Peyer's patch (tissue), 4 donors: Measurements from ENCODE around the gene CGB3. TPM values are rescaled to one million over a fixed set of nuclear protein-coding genes. Genes with fewer than 3 reads are reported as not detected.
"Not testable (repeated sequence)": the region's sequence is repeated elsewhere in the genome, so short reads cannot be mapped to it uniquely, and the experiment has no call there.

ENCODE experiments used
- DNase-seq, 3 donors: peaks; one replicate each; pipeline ENCODE4 v3.0.0-alpha.2; 2017 to 2019
- H3K27ac ChIP-seq, 4 donors: fragments of 200-600 bp; sonication (generic); one replicate each; pipeline ENCODE4 v1.5.1; 2016 to 2019
- H3K27me3 ChIP-seq, 2 donors: fragments of 200-600 bp; sonication (generic); one replicate each; pipeline ENCODE4 v1.5.1; 2019
- H3K36me3 ChIP-seq, 3 donors: fragments of 200-600 bp; sonication (generic); one replicate each; pipeline ENCODE4 v1.5.1; 2016 to 2019
- H3K4me1 ChIP-seq, 4 donors: fragments of 200-600 bp; sonication (generic); one replicate each; pipeline ENCODE4 v1.5.1; 2016 to 2019
- H3K4me3 ChIP-seq, 4 donors: fragments of 200-600 bp; sonication (generic); 1 replicate in 3 of 4; 2 replicates in 1 of 4; pipeline ENCODE4 v1.5.1; 2016 to 2019; ENCODE audit warnings: mild to moderate bottlenecking in 1 of 4
- H3K9me3 ChIP-seq, 4 donors: fragments of 200-600 bp; sonication (generic); one replicate each; pipeline ENCODE4 v1.5.1; 2016 to 2019; ENCODE audit warnings: mild to moderate bottlenecking in 1 of 4
- CTCF ChIP-seq, 6 experiments: fragments of 450-650 bp in 4 of 6; fragments of 200-600 bp in 2 of 6; sonication (generic) in 1 of 6; IDR thresholded peaks; one replicate each; pipeline ENCODE4 v1.5.1; 2017 to 2019; ENCODE audit warnings: antibody characterized with exemption in 6 of 6, mild to moderate bottlenecking in 3 of 6, moderate library complexity in 1 of 6
- POLR2A ChIP-seq, 2 donors: fragments of 450-650 bp; IDR thresholded peaks; one replicate each; pipeline ENCODE4 v1.5.1; 2017; ENCODE audit warnings: antibody characterized with exemption in 2 of 2, mild to moderate bottlenecking in 2 of 2, moderate library complexity in 2 of 2
- total RNA-seq, 4 donors: library from RNA; depleted of rRNA; stranded (reverse); fragments of >200 nt; gene quantifications; one replicate each; pipeline ENCODE4 v1.1.0, GENCODE V29; 2016

Gene CGB3
- total RNA-seq, 4 donors from 2014 or later: not detected

GRCh38 chr19:49058562-49058961 lies 34.4 kb upstream of the CGB3 start:
- no peak overlapping the region for H3K27ac ChIP-seq
- no peaks in the 10 kb centered on the region for H3K9me3 ChIP-seq
- TF ChIP-seq CTCF (IDR thresholded peaks at IDR 0.05) (no peak), POLR2A (IDR thresholded peaks at IDR 0.05) (no peak)
- no peak overlapping the region for H3K4me3 ChIP-seq
- no peaks in the 10 kb centered on the region for H3K27me3 ChIP-seq
- DNase-seq: no peak
- peaks cover 0 to 19% (median 10%) of the 10 kb centered on the region in 4 donors for H3K4me1 ChIP-seq
- H3K36me3 ChIP-seq: no peaks in the 10 kb centered on the region

- Histone ChIP-seq H3K36me3 (no peaks in the 10 kb centered on the region), H3K27me3 (no peaks in the 10 kb centered on the region), H3K27ac (no peak within 1 kb of the TSS), H3K9me3 (no peaks in the 10 kb centered on the region), H3K4me3 (peak within 1 kb of the TSS; percentile 39 to 62 (median 60)), H3K4me1 (peaks cover 0 to 19% (median 10%) of the 10 kb centered on the region in 4 donors)
- peak; percentile 30 to 82 (median 81) for DNase-seq
- TF ChIP-seq CTCF (IDR thresholded peaks at IDR 0.05) (no peak), POLR2A (IDR thresholded peaks at IDR 0.05) (no peak)
These were observed 33.6 kb upstream of the CGB3 start, which contains the start of gene CGB7 for GRCh38 chr19:49057636-49058234. CGB7 (minus strand) TSS chr19:49057749; CDS start chr19:49055375, 2,374 bp downstream.

GRCh38 chr19:49056902-49057596 lies 32.9 kb upstream of the CGB3 start:
- not testable (repeated sequence) for H3K27me3 ChIP-seq, H3K9me3 ChIP-seq, DNase-seq, H3K36me3 ChIP-seq, H3K27ac ChIP-seq
- Histone ChIP-seq H3K4me3 (peak overlapping the region; percentile 39 to 62 (median 60)), H3K4me1 (peaks cover 0 to 19% (median 10%) of the 10 kb centered on the region in 4 donors)

GRCh38 chr19:49056101-49056901 lies 32.2 kb upstream of the CGB3 start:
- TF ChIP-seq POLR2A (IDR thresholded peaks at IDR 0.05) (no peak), CTCF (IDR thresholded peaks at IDR 0.05) (peak in 4 of 6 experiments; percentile 15 to 38 (median 28))
- Histone ChIP-seq H3K9me3 (no peaks in the 10 kb centered on the region), H3K36me3 (no peaks in the 10 kb centered on the region), H3K27me3 (no peaks in the 10 kb centered on the region), H3K27ac (no peak overlapping the region), H3K4me1 (peaks cover 0 to 19% (median 10%) of the 10 kb centered on the region in 4 donors), H3K4me3 (peak overlapping the region; percentile 39 to 62 (median 60))
- peak; percentile 45 to 76 (median 72) for DNase-seq

DNA sequence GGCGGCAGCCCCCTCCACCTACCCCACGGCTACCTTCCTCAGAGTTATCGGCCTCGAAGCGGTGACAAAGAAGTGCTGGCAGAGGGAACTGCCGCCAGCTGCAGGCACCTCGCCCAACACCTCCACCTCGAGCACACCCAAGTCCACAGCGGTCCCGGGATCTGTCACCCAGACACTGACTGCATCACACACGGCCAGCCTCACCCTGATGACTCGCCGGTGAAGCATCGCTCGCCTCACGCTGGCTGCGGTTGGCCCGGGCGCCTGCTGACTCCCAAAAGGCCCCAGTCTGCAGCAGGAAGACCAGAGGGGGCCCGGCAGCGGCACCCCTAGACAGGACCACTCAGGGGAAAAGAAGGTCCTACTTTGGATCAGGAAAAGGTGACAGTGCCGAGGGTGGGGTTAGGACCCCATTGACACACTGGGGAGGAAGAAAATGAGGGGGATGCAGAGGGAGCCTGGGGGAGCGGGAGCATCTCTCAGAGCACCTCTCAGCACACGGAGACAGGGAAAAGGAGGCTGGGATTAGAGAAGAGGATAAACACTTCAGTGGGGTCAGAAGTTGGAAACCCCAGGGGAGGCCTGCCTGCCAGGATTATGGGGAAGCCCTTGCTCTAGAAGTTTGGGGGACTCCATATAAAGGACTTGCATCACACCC lies 26.4 kb upstream of the CGB3 start:
- not testable (repeated sequence) for DNase-seq, H3K4me1 ChIP-seq, H3K27me3 ChIP-seq, H3K36me3 ChIP-seq, H3K9me3 ChIP-seq, H3K4me3 ChIP-seq, H3K27ac ChIP-seq

DNA sequence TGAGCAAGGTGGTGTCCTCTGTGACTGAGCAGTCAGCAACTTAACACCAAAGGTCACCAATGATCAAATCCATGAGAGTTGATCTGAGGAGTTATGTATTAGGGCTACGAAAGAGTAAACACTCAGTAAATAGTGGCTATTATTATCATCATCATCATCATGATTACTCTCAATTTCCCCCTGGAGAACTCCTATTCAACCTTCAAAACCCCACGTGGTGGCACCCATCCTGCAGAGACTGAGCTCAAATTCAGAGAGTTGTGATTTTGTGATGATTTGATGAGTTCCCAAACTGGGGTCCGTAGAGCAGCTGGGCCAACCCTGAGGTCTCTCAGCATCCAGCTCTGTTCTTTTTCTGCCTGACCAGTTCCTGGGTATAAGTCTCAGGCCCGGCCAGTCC lies 25.7 kb upstream of the CGB3 start:
- not testable (repeated sequence) for H3K36me3 ChIP-seq, H3K27ac ChIP-seq, H3K27me3 ChIP-seq, H3K4me3 ChIP-seq, DNase-seq, H3K9me3 ChIP-seq, H3K4me1 ChIP-seq

- H3K36me3 ChIP-seq, H3K4me3 ChIP-seq, DNase-seq, H3K27ac ChIP-seq, H3K9me3 ChIP-seq, H3K4me1 ChIP-seq, H3K27me3 ChIP-seq: not testable (repeated sequence)
These were observed 24.9 kb upstream of the CGB3 start, which contains the start of gene CGB8 for GRCh38 chr19:49049011-49049410. CGB8 (minus strand) TSS chr19:49049111; CDS start chr19:49048739, 372 bp downstream.

GRCh38 chr19:49043548-49043947 lies 19.4 kb upstream of the CGB3 start, which contains the start of gene CGB5:
CGB5 (plus strand) TSS chr19:49043848; CDS start chr19:49044210, 362 bp downstream.
- not testable (repeated sequence) for DNase-seq, H3K9me3 ChIP-seq, H3K4me1 ChIP-seq

DNA sequence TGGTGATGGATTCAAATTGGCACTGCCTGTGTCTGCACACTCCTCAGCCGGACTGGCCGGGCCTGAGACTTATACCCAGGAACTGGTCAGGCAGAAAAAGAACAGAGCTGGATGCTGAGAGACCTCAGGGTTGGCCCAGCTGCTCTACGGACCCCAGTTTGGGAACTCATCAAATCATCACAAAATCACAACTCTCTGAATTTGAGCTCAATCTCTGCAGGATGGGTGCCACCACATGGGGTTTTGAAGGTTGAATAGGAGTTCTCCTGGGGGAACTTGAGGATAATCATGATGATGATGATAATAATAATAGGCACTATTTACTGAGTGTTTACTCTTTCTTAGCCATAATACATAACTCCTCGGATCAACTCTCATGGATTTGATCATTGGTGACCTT lies 18.5 kb upstream of the CGB3 start:
- not testable (repeated sequence) for H3K9me3 ChIP-seq, H3K27ac ChIP-seq, H3K27me3 ChIP-seq, H3K4me1 ChIP-seq, H3K4me3 ChIP-seq, H3K36me3 ChIP-seq, DNase-seq

More at GRCh38 chr19:49043548-49043947, 19.4 kb upstream of the CGB3 start, which contains the start of gene CGB5:
- H3K36me3 ChIP-seq, H3K4me3 ChIP-seq, H3K27me3 ChIP-seq, H3K27ac ChIP-seq: not testable (repeated sequence)
